GM21515 (cell line): Measurements from ENCODE around the gene SEC22B.
"Not testable (repeated sequence)": the region's sequence is repeated elsewhere in the genome, so short reads cannot be mapped to it uniquely, and the experiment has no call there.

Experiments used
- ATAC-seq: cut with Tn5 transposase; IDR thresholded peaks from one replicate; pipeline ENCODE4 v1.9.1; 2021; ENCODE audit not compliant: unreplicated experiment

SEC22B gene

DNA sequence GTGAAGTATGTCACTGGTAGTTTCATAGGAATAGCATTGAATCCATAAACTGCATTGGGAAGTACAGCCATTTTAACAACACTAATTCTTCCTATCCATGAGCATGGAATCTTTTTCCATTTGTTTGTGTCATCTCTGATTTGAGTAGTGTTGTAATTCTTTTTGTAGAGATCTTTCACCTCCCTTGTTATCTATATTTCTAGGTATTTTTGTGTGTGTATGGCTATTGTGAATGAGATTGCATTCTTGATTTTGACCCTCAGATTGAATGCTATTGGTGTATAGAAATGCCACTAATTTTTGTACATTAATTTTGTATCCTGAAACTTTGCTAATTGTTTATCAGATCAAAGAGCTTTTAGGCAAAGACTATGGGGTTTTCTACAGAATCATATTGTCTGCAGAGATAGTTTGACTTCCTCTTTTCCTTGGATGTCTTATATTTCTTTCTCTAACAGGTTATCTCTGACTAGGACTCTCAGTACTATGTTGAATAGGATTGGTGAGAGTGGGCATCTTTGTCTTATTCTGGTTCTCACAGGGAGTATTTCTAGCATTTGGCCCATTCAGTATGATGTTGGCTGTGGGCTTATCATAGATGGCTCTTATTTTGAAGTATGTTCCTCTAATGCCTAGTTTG is 26.8 kb downstream of the SEC22B start:
- ATAC-seq, result not testable (repeated sequence)

DNA sequence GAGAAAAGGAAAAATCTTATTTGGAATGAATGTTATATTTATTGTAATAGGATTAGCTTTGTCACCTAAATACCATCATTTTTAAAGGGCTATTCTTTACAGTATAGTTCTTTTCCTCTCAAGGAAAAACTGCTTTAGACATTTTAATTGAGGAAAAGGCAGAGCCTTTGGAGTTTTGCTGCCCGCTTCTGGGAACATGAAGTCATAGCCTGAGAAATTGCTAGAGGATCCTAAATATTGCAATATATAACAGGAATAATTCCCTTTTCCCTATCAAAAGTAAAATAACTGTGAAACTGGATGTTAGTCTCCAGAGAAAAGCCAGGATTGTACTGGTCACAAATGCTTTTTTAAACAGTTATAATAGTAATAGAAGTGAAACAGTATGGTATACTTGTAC is 30.5 kb downstream of the SEC22B start:
- not testable (repeated sequence) for ATAC-seq

DNA sequence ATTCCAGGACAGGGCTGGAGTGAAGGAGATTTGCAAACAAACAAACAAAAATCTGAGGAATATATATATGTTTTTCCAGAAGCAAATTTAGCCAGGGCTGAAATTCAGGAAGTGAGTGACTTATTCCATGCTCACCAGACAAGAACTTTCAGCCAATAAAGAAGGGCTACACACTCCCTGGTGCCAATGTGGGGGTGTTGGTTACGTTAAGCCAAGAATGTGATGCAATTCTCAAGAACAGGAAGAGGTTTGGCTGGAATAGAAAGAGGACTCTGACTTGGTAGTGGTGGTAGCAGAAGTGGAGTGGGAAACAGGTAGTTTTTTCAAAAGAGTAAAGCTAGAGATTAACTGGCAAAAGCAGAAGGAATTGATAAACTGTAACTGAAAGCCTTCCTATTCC is 31.7 kb downstream of the SEC22B start:
- ATAC-seq, result not testable (repeated sequence)

DNA sequence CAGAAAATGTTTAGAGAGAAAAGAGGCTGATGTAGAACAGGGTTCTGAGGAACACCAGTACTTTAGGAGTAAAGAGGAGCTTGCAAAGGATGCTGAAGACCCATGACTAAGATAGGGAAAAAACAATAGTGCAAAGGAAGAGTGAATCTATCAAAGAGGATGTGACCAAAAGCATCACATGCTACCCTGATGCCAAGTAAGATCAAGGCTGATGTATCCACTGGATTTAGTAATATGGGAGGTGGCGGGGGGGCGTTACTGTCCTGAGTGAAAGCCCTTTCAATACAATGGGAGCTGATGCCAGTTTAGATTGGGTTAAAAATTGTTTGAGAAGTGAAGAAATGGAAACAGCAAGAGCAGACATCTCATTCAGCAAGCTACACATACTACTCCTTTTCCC is 32.2 kb downstream of the SEC22B start:
- ATAC-seq, result not testable (repeated sequence)

DNA sequence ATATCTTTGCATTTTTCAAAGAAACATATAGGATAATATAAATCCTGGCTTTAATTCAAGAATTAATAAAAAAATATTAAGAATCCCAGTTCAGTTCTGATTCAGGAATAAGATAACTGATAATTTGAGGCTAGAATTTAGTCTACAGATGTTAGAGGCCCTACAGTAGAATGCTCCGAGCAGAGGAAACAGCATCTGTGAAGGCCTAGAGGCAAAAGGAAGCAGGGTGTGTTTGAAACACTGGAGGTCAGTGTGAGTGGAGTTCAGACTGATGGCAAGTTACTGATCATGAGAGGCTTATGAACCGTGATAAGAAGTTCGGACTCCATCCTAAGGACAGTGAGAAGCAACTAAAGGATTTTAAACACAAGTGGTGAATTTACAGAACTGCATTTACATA is 33.0 kb downstream of the SEC22B start:
- not testable (repeated sequence) for ATAC-seq

DNA sequence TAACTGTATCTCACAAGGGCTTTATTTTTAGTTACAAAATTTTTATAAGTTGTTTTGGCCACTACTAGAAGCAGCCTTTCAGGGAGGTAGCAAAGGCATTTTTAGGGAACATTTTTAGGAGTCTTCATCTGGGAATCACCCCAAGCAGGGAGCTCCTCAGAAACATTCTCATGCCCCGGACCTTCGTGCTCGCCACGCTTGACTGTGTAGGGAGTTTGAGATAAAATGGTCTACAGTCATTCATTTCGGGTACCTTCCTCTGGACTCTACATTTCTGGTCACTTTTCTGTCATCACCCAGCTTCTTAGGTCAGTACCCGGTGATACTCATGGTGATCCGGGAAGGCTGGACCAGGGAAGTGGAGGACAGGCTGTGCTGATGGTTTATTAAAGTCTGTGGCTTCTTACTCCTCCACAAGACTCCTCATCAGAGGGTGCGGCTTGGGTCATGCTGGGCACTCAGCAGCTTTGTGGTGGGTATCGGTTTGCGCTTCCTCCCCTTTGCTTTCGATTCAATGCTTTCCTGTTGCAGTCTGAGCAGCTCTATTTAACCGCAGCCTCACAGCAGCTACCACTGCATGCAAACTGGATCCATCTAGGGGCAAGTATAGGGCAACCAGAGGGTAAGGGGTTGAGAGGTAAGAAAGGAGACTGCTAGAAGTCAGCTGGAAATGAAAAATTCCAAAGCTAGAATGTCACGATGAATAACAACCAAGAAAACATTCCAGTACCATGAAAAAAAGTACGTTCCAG is 33.6 kb downstream of the SEC22B start:
- ATAC-seq, result peak; percentile 98

DNA sequence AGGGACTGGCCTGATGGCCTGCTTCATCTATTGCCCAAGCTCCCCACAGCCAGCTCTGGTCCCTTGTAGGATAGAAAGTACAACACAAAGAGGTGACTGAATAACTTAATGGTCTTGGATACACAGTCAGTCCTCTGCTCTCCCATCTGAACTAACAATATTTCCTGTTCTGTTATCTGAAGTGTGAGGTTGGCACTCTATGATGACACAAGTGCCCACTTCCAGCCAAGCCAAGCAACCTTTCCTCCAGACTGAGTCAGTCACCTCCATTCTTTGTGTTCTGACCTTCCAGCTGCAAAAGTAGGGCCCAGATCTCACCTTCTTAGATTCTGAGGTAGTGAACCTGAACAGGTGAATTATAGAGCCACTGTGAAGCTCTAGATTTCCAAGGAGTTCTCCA is 34.5 kb downstream of the SEC22B start:
- ATAC-seq, result not testable (repeated sequence)

DNA sequence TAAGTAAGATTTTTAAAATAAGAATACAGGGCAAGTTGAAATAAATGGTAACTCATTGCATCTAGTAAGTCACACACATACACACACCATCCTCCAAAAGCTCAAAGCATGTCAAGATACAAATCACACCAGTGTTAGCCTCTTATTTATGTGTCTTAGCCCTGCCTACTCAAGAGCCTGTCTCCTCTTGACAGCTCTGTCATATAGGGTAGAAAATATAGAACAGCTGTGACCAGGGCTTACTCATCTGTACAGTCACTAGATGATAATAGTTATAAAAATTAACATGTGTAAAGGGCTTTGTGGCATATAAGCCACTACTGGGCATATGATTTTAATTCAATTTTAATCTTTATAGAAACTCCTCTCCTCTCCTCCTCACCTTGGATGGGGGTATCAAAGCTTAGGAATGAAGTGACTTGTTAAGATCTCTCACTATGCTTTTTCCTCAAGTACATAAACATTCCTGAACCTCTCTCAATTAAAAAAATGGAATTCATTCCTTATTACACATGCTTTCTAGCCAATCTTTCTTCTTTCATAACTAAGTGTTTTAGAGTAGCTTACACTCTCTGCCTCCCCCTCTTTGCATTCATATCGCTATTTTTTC is 35.6 kb downstream of the SEC22B start:
- not testable (repeated sequence) for ATAC-seq

DNA sequence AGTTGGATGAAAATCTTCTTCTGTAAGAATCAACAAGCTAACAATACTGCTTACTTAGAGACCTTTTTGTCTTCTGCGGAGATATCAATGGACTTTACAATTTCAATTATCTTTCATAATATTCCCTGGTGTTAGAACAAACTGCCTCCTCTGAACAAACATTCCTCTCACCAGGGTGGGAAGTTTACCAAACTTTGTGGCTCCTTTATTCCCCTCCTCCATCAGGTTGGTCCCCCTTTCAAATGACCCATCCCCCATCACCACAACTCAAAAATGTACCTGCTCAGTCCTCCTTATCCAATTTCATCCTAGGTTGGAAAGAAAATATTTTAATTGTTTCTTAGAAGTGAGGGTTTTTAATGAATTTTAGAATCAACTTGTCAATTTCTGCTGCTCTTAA is 40.2 kb downstream of the SEC22B start:
- ATAC-seq, result not testable (repeated sequence)

DNA sequence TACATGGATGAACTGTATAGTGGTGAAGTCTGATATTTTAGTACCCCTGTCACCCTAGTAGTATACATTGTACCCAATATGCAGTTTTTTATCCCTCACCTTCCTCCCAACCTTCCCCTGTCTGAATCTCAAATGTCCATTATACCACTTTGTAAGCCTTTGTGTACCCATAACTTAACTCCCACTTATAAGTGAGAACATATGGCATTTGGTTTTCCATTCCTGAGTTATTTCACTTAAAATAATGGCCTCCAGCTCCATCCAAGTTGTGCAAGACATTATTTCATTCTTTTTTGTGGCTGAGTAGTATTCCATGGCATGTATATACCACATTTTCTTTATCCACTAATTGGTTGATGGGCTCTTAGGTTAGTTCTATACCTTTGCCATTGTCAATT is 42.4 kb downstream of the SEC22B start:
- ATAC-seq, result not testable (repeated sequence)

DNA sequence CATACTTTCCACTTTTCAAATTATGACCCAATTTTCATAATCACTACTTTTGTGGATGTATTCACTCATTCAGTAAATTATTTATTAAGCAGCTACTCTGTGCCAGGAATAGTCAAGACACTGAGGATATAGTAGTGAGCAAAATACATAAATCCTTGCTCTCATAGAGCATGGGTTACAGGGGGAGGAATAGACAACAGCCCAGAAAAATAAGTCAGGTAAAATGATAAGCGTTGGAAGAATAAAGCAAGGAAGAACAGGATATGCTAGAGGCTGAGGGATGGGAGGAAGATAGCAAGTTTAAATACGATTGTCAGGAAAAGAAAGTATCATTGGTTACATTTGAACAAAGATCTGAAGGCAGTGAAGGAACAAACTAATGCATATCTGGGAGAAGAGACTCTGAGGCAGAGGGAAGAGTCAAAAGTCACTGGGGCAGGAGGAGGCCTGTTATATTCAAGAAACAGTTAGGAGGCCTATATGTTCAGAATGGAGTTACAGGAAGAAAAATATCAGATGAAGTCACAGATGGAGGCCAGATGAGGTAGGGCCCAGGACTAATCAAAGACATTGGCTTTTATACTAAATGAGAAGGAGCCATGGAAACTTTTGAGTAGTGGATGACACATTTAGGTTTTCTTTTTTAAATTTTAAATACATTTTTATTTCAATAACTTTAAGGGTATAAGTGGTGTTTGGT is 42.9 kb downstream of the SEC22B start:
- ATAC-seq, result no peak

DNA sequence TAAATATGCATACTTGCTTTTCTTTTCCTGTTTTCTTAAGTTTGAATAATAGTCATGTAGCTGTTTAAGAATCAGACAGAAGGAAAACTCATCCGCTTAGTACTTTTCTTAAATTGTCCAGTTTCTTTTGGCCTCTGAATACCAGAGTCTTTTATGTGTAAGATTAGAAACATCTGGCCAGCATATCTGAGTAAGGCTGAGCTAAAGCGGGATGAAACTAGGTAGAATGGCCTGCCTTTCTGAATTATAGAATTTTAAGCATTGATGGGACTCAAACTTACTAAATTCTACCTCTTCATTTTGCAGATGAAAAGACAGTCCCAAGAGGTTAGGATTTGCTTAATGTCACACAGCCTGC is 43.9 kb downstream of the SEC22B start:
- ATAC-seq, result not testable (repeated sequence)

DNA sequence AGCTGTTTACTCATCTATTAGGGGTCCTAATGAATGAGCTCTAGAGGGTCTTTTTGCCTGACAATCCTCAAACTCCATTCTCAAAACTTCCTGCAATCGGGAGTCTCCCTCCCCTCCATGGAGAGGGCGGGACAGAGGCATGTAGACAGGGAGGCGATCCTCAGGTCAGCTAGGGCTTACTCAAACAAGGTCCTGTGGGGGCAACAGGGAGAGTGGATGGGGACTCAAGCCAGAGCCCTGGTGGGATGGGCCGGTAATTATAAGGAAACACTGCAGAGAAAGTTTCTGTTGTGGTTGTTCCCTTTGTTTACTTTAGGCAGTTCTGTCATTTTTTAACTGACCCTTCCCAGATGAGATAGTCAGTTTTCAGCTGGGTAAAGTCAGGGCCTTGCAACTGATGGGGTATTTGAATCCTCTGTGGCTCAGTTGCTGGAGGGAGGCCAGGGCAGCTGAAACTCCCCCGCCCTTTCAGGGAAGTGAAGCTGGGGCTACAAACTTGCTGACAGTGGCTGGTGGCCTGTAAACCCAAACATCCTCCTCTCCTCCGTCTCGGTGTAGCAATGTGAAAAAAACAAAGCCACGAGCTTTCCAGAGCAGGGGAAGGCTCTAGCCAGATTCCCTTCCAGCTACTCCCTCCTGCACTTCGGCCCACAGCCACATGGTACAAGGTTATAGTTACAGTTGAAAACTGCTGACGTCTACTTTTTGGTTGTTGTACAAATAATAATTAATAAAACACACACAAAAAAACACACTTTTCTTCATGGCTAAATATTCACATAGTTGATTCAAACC is 44.5 kb downstream of the SEC22B start:
- peak; percentile 76 for ATAC-seq

DNA sequence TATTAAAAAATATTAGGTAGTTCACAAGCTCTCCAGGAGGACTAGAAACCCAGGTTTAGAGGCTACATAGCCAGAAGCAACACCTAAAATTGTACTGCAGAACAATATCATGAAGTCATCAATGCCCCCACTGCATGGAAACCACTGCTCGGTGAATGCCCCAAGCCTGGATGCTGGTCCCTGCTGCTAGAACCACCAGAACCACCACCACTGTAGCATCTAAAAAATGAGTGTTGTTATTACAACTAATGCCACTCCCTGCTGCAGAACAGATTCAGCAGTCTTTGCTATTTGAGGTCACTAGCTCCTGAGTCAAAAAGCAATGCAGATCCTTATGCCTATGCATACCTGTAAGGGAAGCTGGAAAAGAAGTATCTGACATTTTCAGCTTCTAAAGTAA is 48.4 kb downstream of the SEC22B start:
- not testable (repeated sequence) for ATAC-seq

DNA sequence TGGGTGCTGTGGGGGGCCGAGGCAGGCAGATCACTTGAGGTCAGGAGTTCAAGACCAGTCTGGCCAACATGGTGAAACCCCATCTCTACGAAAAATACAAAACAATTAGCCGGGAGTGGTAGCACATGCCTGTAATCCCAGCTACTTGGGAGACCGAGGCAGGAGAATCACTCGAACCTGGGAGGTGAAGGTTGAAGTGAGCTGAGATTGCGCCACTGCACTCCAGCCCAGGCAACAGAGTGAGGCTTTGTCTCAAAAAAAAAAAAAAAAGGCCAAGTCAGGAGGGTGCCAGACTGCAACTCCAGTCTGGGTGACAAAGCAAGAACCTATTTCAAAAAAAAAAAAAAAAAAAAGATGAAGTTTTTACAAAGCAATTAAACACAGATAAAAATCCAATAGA is 50.1 kb downstream of the SEC22B start:
- ATAC-seq, result not testable (repeated sequence)

DNA sequence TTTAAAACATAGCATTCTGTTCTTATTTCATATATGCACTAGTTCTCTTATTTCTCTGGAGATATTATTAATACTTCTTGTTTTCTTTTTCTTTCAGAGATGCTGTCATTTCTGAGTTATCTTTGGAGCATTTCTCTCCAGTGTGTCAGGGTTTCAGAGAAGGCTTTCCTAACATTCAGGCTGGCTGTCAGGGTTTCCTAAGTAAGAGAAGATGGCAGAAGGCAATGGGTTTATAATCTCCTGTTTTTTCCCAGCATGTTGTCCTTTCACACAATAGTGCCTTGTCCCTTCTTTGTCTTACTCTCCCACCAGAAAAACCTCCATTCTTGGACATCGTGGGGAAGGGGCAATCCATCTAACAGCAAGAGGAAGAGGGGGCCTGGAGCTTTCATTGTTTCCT is 51.7 kb downstream of the SEC22B start:
- not testable (repeated sequence) for ATAC-seq

DNA sequence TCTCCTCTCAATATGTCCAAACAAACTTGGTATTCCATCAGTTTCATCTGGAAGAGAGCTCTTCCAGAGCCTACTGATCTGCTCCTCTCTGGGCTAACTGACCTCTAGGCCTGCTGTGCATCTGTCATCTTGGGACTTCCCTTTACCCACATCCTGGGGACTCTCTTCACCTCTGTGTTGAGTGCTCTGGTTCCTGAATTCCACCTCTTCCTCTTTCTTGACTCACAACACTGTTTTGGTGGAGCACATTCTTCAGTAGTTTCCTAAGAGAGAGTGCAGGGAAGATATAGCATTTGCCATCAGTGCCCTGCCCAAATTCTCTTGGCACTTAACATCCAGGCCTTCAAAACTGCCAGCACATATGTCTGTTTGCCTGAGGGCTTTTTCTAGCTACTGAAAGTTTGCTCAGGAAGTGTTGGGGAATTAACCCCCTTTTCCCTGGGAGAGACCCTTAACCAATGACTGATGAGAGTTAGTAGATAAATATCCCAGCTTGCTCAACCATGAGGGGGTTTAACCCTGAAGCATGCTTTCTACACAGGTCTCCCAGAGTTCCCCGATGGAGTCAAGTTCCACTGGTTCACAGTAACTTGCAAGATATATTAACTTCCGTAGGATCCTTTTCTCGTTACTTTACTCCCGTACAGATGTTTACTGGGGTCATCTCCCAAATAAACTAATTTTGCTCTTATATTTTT is 52.4 kb downstream of the SEC22B start:
- ATAC-seq, result peak; percentile 47

DNA sequence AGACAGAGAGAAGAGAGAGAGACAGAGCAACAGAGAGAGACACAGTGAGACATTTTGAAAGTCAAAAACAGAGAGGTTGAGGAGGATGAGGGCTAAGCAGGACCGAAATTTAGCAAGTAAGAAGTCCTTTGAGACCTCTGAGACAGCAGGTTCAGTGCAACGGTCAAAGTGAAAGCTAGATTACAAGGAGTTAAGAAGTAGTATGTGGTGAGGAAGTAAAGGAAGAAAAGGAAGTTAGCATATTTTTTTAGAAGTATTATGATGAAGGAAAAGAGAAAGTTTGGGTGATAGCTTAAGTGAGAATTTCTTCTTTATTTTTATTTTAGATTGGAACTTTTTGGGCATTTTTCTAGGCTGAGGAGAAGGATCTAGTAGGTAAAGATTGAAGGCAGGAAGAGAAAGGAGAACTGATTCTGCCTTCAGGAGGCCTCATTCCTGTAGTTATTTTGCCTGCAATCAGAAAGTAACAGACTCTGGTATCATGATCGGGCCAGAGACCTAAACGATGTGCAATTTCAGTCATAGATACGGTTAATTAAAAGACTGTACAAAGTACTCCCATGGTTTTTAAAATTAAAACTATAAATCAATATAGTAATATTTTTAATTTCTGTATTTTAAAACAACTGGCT is 53.9 kb downstream of the SEC22B start:
- ATAC-seq, result peak; percentile 84

DNA sequence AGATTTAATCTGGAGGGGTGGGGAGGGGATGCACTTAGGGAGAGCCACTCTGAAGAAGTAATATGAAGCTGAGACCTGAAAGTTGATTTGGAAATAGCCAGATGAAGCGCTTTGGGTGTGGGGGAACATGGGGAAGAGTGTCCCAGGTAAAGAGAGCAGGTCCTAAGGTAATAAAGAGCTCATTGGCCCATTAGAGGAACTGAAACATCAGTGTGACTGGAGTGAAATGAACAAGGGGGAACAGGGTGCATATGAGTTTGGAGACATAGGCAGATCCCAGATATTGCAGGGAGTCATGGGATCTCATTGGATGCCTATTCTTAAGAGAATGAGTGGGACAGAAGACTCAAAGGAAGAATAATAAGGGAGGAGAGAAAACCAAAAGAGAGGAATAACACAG is 54.5 kb downstream of the SEC22B start:
- ATAC-seq, result not testable (repeated sequence)

DNA sequence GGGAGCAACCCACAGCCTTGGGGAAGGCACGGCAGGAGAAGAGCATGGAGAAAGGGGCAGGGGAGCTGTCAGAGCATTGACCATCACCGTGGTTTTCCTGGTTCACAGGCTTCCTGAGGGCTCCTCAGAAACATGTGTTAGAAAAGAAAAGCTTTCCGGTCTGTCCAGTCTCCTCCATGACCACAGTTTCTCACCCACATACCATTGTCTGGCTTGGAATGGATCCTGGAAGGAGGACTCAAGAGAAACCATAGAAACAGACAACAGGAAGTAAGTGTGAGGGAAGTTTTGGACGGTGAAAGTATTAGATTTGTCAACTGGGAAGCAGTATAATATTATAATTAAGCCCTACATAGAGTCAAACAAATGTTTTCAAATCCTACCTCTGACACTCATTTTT is 55.8 kb downstream of the SEC22B start:
- not testable (repeated sequence) for ATAC-seq
